Neural cell (in vitro differentiated cells): ENCODE measurements around the gene ELMO1.

Experiments
- MXI1 ChIP-seq: fragments of 450-650 bp; conservative IDR thresholded peaks from 2 replicates; pipeline ENCODE4 v1.6.1; 2014; ENCODE audit warnings: antibody characterized with exemption, mild to moderate bottlenecking; ENCODE audit not compliant: poor library complexity, severe bottlenecking
- TAF1 ChIP-seq: IDR thresholded peaks from 2 replicates; pipeline ENCODE4 v1.6.1; 2012; ENCODE audit warnings: low read depth
- TF ChIP-seq, protein P1 (sequence below): fragments of 450-650 bp; IDR thresholded peaks from 2 replicates; pipeline ENCODE4 v1.5.1; 2014; ENCODE audit warnings: antibody characterized with exemption, mild to moderate bottlenecking, moderate library complexity; ENCODE audit not compliant: poor library complexity, severe bottlenecking

DNA sequence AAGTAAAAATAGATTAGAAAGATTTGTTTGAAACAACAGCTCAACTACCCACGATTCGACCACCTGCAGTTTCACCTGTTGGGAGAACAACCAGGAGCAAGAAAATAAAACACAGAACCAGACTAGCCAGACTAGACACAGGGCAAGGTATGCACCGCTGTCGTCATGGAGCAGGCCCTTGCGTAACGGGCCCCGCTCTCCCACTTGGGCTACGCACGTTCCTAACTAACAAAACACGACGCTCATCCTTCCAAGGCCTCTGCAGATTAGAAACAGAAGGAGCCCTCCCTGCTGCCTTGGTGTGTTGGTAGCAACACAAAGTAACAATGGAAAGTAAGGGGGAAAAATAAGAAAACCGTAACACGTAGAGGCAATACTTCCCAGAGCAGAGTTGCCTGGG lies 45.1 kb upstream of the ELMO1 start:
- TF ChIP-seq MXI1, result no peak
- TF ChIP-seq, protein P1, sequence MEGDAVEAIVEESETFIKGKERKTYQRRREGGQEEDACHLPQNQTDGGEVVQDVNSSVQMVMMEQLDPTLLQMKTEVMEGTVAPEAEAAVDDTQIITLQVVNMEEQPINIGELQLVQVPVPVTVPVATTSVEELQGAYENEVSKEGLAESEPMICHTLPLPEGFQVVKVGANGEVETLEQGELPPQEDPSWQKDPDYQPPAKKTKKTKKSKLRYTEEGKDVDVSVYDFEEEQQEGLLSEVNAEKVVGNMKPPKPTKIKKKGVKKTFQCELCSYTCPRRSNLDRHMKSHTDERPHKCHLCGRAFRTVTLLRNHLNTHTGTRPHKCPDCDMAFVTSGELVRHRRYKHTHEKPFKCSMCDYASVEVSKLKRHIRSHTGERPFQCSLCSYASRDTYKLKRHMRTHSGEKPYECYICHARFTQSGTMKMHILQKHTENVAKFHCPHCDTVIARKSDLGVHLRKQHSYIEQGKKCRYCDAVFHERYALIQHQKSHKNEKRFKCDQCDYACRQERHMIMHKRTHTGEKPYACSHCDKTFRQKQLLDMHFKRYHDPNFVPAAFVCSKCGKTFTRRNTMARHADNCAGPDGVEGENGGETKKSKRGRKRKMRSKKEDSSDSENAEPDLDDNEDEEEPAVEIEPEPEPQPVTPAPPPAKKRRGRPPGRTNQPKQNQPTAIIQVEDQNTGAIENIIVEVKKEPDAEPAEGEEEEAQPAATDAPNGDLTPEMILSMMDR, result no peak
- no peak for TF ChIP-seq TAF1
